ENCODE results near the gene SEMA6A. TPM values are rescaled to one million over a fixed set of nuclear protein-coding genes. Genes with fewer than 3 reads are reported as not detected.

Gene SEMA6A
- total and polyA plus RNA-seq, 4 donors = 3.4 to 31.6 (median 12.0) TPM

DNA sequence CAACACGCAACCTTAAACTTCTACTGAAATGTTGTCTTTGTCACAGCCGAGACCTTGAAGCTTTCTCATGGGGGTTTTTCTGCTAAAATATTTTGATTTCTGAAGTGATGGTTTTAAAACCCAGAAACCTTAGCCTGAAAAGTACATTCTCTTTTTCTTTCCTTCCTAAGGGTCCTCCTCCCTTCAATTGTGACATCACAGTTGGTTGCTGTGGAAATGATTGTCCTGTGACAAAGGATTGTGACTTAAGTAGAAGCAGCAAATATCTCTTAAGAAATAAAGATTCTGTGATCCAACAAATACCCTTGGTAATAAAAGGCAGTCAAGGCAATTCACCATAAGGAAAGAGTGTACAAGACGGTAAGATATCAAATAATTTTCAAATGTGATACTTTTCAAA lies 125.2 kb downstream of the SEMA6A start:
- ATAC-seq (ENCODE audit: insufficient read depth, low FRiP score) = no peak
- no peak overlapping the region for H3K4me3 ChIP-seq
- peaks cover 0 to 2% (median 0%) of the 10 kb centered on the region in 4 donors for H3K9me3 ChIP-seq (ENCODE audit: control insufficient read depth in 4 of 4, insufficient read depth in 3 of 4, low read length in 3 of 4)
- no peaks in the 10 kb centered on the region for H3K27me3 ChIP-seq (ENCODE audit: control insufficient read depth in 3 of 3, insufficient read depth in 3 of 3, low read length in 2 of 3)
- DNase-seq = no peak
- no peak for TF ChIP-seq CTCF (IDR thresholded peaks at IDR 0.05; ENCODE audit: control extremely low read depth, extremely low read depth)
- 80 to 98% methylated on average over 3 of the region's 3 CpGs for WGBS, 2 donors
- no peak overlapping the region for H3K9ac ChIP-seq (ENCODE audit: insufficient read depth in 1 of 2, low read length in 2 of 2)
- H3K27ac ChIP-seq (ENCODE audit: low read depth in 1 of 2, low read length in 1 of 2) = no peak overlapping the region
- H3K36me3 ChIP-seq (ENCODE audit: control insufficient read depth in 4 of 4, insufficient read depth in 4 of 4, low read length in 4 of 4) = peaks cover 0 to 22% (median 16%) of the 10 kb centered on the region in 4 donors
- H3K4me1 ChIP-seq (ENCODE audit: control insufficient read depth in 5 of 5, insufficient read depth in 5 of 5, low read length in 5 of 5) = peaks cover 2 to 8% (median 4%) of the 10 kb centered on the region in 5 donors

DNA sequence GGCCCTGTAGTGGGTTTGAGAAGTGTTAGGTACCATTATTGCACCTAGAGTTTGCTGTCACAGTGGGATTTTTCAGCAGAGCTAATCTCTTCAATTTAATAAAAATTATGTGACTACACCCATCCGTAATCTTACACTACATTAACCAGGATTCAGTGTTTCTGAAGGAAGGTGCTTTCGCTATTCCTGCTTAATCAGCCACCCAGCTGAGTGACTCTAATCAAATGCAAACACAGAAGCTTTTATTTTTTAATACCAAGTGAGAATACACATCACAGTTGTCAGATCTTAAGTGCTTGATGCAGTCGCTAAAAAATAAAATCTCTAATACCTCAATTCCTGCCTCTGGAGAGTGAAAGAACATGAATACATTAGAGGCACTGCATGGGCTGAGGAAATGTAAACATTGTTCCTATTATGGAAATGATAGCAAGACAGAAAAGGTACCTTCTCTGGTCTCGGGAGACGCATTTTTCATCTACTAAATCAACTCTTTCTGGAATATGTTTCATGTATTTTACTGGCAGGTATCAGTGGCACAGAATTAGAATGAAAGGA lies 125.7 kb downstream of the SEMA6A start:
- WGBS, 2 donors = 72 to 88% methylated on average over 5 of the region's 5 CpGs
- ATAC-seq (ENCODE audit: insufficient read depth, low FRiP score) = no peak
- TF ChIP-seq CTCF (IDR thresholded peaks at IDR 0.05; ENCODE audit: control extremely low read depth, extremely low read depth) = no peak
- peaks cover 0 to 2% (median 0%) of the 10 kb centered on the region in 4 donors for H3K9me3 ChIP-seq (ENCODE audit: control insufficient read depth in 4 of 4, insufficient read depth in 3 of 4, low read length in 3 of 4)
- no peak for DNase-seq
- H3K27ac ChIP-seq (ENCODE audit: low read depth in 1 of 2, low read length in 1 of 2) = no peak overlapping the region
- peaks cover under 1 to 4% (median 2%) of the 10 kb centered on the region in 5 donors for H3K4me1 ChIP-seq (ENCODE audit: control insufficient read depth in 5 of 5, insufficient read depth in 5 of 5, low read length in 5 of 5)
- no peak overlapping the region for H3K9ac ChIP-seq (ENCODE audit: insufficient read depth in 1 of 2, low read length in 2 of 2)
- peaks cover 0 to 22% (median 16%) of the 10 kb centered on the region in 4 donors for H3K36me3 ChIP-seq (ENCODE audit: control insufficient read depth in 4 of 4, insufficient read depth in 4 of 4, low read length in 4 of 4)
- H3K27me3 ChIP-seq (ENCODE audit: control insufficient read depth in 3 of 3, insufficient read depth in 3 of 3, low read length in 2 of 3) = no peaks in the 10 kb centered on the region
- no peak overlapping the region for H3K4me3 ChIP-seq

DNA sequence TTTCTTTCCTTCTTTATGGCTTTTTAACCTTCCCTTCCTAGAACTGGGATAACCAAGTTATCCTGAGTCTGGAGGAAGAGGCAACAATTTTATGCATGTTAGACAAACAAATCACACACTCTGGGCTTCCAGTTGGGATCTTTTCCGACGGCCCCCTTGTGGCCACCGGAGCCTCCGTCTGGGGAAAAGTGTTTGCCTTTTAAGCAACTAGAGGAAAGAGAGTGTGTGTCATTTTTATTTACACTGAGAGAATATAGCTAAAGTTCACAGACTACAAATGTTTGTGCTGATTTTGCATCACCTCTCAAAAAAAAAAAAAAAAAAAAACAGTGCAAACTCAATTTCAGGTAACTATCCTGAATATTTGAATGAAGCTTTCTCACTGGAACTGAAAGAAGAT lies 126.2 kb downstream of the SEMA6A start:
- Histone ChIP-seq H3K4me1 (ENCODE audit: control insufficient read depth in 5 of 5, insufficient read depth in 5 of 5, low read length in 5 of 5) (peaks cover 0 to 4% (median 0%) of the 10 kb centered on the region in 5 donors), H3K36me3 (ENCODE audit: control insufficient read depth in 4 of 4, insufficient read depth in 4 of 4, low read length in 4 of 4) (peaks cover 0 to 22% (median 16%) of the 10 kb centered on the region in 4 donors), H3K27ac (ENCODE audit: low read depth in 1 of 2, low read length in 1 of 2) (no peak overlapping the region), H3K27me3 (ENCODE audit: control insufficient read depth in 3 of 3, insufficient read depth in 3 of 3, low read length in 2 of 3) (no peaks in the 10 kb centered on the region), H3K9me3 (ENCODE audit: control insufficient read depth in 4 of 4, insufficient read depth in 3 of 4, low read length in 3 of 4) (peaks cover 0 to 2% (median 0%) of the 10 kb centered on the region in 4 donors), H3K9ac (ENCODE audit: insufficient read depth in 1 of 2, low read length in 2 of 2) (no peak overlapping the region), H3K4me3 (no peak overlapping the region)
- TF ChIP-seq CTCF (IDR thresholded peaks at IDR 0.05; ENCODE audit: control extremely low read depth, extremely low read depth) = no peak
- DNase-seq (no peak), ATAC-seq (ENCODE audit: insufficient read depth, low FRiP score) (no peak)
- 85 to 87% methylated on average over 4 of the region's 4 CpGs for WGBS, 2 donors
